OCI-LY7 (cell line): ENCODE measurements around the gene IDNK. TPM values are rescaled to one million over a fixed set of nuclear protein-coding genes. Genes with fewer than 3 reads are reported as not detected.

ENCODE experiments used
- Bru-seq: library from RNA; stranded (reverse); fragments of 400-500 nt; gene quantifications from one replicate; lab custom pipeline; 2021; lab: Mats Ljungman, UMichigan
- BruChase-seq, 2 experiments: library from RNA; stranded (reverse); fragments of 400-500 nt; gene quantifications; one replicate each; lab custom pipeline; 2021; lab: Mats Ljungman, UMichigan
- BruUV-seq: library from RNA; stranded (reverse); fragments of 400-500 nt; replicated peaks from 2 replicates; lab custom pipeline; 2021; lab: Mats Ljungman, UMichigan
- CTCF ChIA-PET: fragments of 300-600 bp; sonication (Branson Sonifier 250); formaldehyde crosslinking; loops from one replicate; lab custom pipeline; 2022; ENCODE audit warnings: antibody characterized with exemption; ENCODE audit not compliant: unreplicated experiment; lab: Charles Lee
- POLR2A ChIA-PET: fragments of 300-600 bp; sonication (Branson Sonifier 250); formaldehyde crosslinking; loops from one replicate; lab custom pipeline; 2022; ENCODE audit warnings: antibody characterized with exemption; lab: Charles Lee
- DNase-seq: peaks from one replicate; pipeline ENCODE4 v3.0.0-alpha.2; 2015; ENCODE audit warnings: low spot score
- H2AFZ ChIP-seq: fragments of 200-600 bp; sonication (generic), shearing (Covaris generic); 2 replicates; pipeline ENCODE4 v1.6.1; 2014; ENCODE audit warnings: mild to moderate bottlenecking, antibody characterized with exemption, low read length, moderate library complexity
- H3K27ac ChIP-seq: fragments of 200-600 bp; sonication (generic); 2 replicates; pipeline ENCODE4 v1.5.1; 2014; ENCODE audit warnings: mixed run types, low read depth, mild to moderate bottlenecking, moderate library complexity, low read length, inconsistent platforms; ENCODE audit not compliant: poor library complexity, severe bottlenecking
- H3K36me3 ChIP-seq: fragments of 200-600 bp; sonication (generic); 2 replicates; pipeline ENCODE4 v1.6.1; 2014; ENCODE audit warnings: mild to moderate bottlenecking, antibody characterized with exemption, low read length, moderate library complexity, mixed read lengths; ENCODE audit not compliant: insufficient read depth
- H3K4me1 ChIP-seq: fragments of 200-600 bp; sonication (generic); 2 replicates; pipeline ENCODE4 v1.5.1; 2014; ENCODE audit warnings: mild to moderate bottlenecking, low read length; ENCODE audit not compliant: insufficient read depth, poor library complexity, severe bottlenecking
- H3K4me2 ChIP-seq: fragments of 200-600 bp; sonication (generic); 2 replicates; pipeline ENCODE4 v1.6.1; 2014; ENCODE audit warnings: mild to moderate bottlenecking, low read length
- H3K4me3 ChIP-seq: fragments of 200-600 bp; sonication (generic); 2 replicates; pipeline ENCODE4 v1.5.1; 2014; ENCODE audit warnings: mild to moderate bottlenecking, low read depth, low read length; ENCODE audit not compliant: poor library complexity, severe bottlenecking
- H3K79me2 ChIP-seq: fragments of 200-600 bp; sonication (generic); 2 replicates; pipeline ENCODE4 v1.6.1; 2016; ENCODE audit warnings: low read depth, mild to moderate bottlenecking, low read length, moderate library complexity, mixed read lengths; ENCODE audit not compliant: insufficient read depth
- H3K9me2 ChIP-seq: fragments of 200-600 bp; sonication (generic); 2 replicates; pipeline ENCODE4 v1.6.1; 2016; ENCODE audit warnings: mild to moderate bottlenecking, low read length, mixed read lengths; ENCODE audit not compliant: insufficient read depth
- H3K9me3 ChIP-seq: fragments of 200-600 bp; sonication (generic); 2 replicates; pipeline ENCODE4 v1.6.1; 2014; ENCODE audit warnings: mild to moderate bottlenecking, mixed run types, low read length, mixed read lengths
- H4K20me1 ChIP-seq: fragments of 200-600 bp; sonication (generic); 2 replicates; pipeline ENCODE4 v1.6.1; 2014; ENCODE audit warnings: mild to moderate bottlenecking, antibody characterized with exemption, low read length, moderate library complexity, mixed read lengths; ENCODE audit not compliant: insufficient read depth
- EZH2phosphoT487 ChIP-seq: fragments of 200-600 bp; sonication (generic); IDR thresholded peaks from 2 replicates; pipeline ENCODE4 v1.6.1; 2018; ENCODE audit warnings: low read depth, borderline replicate concordance, mild to moderate bottlenecking, mixed run types, antibody characterized with exemption, low read length, moderate library complexity, mixed read lengths
- intact Hi-C: fragments of 100-400 bp; cut with micrococcal nuclease; formaldehyde crosslinking; loops from one replicate; pipeline ENCODE4 v1.10.0; 2022; ENCODE audit not compliant: unreplicated experiment
- long read RNA-seq: library from polyadenylated mRNA; stranded (forward); transcript quantifications from one replicate; pipeline ENCODE4 v2.0.0, GENCODE V29; 2022
- total RNA-seq, 2 experiments: library from RNA; depleted of rRNA in 1 of 2; stranded (reverse); fragments of >200 nt in 1 of 2; shearing (Covaris generic) in 1 of 2; gene quantifications; 2 replicates each; pipeline ENCODE4 v1.2.3, GENCODE V29; 2014 to 2022
- TF ChIP-seq, protein P1 (sequence below): fragments of 200-600 bp; sonication (generic); conservative IDR thresholded peaks from 2 replicates; pipeline ENCODE4 v1.5.1; 2014; ENCODE audit warnings: mild to moderate bottlenecking, antibody characterized with exemption, low read length, moderate library complexity, mixed read lengths

Gene IDNK
- total RNA-seq (2014; rRNA removed; shearing (Covaris generic)) (3.1 and 3.7 TPM in 2 replicates), total RNA-seq (2022) (8.2 and 8.7 TPM in 2 replicates), Bru-seq, nascent RNA (percentile 62 among the genes with signal in this experiment), BruChase-seq, experiment 1, labeled RNA remaining after a 6-hour chase (percentile 42 among the genes with signal in this experiment), BruChase-seq, experiment 2, labeled RNA remaining after a 2-hour chase (percentile 43 among the genes with signal in this experiment)
- long read RNA-seq, transcript IDNK-202 (5 exons, 692 nt): major isoform, 7 of 16 reads
- long read RNA-seq, partial matches to known transcripts: 0 of 16 reads
- long read RNA-seq, other reads (novel, unspliced or antisense): 8 of 16 reads

DNA sequence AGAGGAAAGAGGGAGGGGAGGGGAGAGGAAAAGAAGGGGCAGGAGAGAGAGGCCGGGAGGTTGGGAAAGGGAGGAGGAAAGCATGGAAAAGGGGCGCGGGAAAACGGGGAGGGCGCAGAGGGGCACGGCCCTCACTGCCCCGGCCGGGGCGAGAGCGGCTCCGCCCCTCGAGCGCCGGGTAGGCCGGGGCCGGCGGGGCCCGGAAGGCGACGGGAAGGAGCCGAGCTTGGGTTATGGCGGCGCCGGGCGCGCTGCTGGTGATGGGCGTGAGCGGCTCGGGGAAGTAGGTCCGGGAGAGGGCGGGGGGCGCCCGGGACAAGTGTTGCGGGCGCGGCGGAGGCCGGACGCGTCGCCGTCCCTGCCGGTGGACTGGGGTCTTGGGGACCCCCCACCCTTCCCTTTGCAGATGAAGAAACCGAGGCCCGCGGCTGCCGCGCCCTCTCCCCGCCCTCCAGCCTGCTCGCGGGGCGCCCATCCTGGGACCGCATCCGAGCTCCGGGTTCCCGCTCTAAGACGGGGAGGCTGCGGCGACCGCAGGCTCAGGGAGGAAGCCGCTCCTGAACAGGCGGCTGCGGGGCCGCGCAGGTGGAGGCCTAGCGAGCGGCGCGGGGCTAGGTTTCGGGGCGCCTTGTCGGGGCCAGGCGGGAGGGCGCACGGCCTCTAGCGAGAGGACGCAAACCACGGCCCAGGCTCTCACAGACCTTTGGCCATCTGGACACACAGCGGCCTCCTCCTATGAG lies at the start of gene IDNK:
Gene IDNK, plus strand, starts transcription at position 205 of the 740 bp plus-strand sequence. Its CDS starts 29 bp downstream, at position 234.
- no peaks in the 10 kb centered on the region for H3K9me2 ChIP-seq
- H3K9me3 ChIP-seq: no peaks in the 10 kb centered on the region
- BruUV-seq: no TSS peak
- ChIA-PET CTCF (interaction anchor here (0.6 kb wide), 1 partner anchor 9 kb away, joined by 6 read pairs; no protein-coding TSS in a partner anchor), POLR2A (interaction anchor here (0.7 to 4.3 kb wide), 7 partner anchors 10 to 85 kb away, joined by 3 to 19 read pairs (median 6); partner anchors contain the start of gene UBQLN1)
- H3K27ac ChIP-seq: peak within 1 kb of the TSS; percentile 56
- no peaks in the 10 kb centered on the region; the same call in 1 of the 2 replicates for H3K36me3 ChIP-seq
- H3K4me2 ChIP-seq: peak within 1 kb of the TSS; percentile 67
- peak within 1 kb of the TSS; percentile 92 for H2AFZ ChIP-seq
- H3K4me1 ChIP-seq: peaks cover 22% of the 10 kb centered on the region
- no peaks in the 10 kb centered on the region for H3K79me2 ChIP-seq
- DNase-seq: peak; percentile 77
- TF ChIP-seq, protein P1, sequence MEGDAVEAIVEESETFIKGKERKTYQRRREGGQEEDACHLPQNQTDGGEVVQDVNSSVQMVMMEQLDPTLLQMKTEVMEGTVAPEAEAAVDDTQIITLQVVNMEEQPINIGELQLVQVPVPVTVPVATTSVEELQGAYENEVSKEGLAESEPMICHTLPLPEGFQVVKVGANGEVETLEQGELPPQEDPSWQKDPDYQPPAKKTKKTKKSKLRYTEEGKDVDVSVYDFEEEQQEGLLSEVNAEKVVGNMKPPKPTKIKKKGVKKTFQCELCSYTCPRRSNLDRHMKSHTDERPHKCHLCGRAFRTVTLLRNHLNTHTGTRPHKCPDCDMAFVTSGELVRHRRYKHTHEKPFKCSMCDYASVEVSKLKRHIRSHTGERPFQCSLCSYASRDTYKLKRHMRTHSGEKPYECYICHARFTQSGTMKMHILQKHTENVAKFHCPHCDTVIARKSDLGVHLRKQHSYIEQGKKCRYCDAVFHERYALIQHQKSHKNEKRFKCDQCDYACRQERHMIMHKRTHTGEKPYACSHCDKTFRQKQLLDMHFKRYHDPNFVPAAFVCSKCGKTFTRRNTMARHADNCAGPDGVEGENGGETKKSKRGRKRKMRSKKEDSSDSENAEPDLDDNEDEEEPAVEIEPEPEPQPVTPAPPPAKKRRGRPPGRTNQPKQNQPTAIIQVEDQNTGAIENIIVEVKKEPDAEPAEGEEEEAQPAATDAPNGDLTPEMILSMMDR: no peak
- TF ChIP-seq EZH2phosphoT487: no peak
- H4K20me1 ChIP-seq: no peaks in the 10 kb centered on the region
- H3K4me3 ChIP-seq: peak within 1 kb of the TSS; percentile 72
- intact Hi-C loops: loop anchor here (1.0 to 5.0 kb wide), 2 partner anchors 84 to 194 kb away; partner anchors contain the start of genes GKAP1 and UBQLN1

DNA sequence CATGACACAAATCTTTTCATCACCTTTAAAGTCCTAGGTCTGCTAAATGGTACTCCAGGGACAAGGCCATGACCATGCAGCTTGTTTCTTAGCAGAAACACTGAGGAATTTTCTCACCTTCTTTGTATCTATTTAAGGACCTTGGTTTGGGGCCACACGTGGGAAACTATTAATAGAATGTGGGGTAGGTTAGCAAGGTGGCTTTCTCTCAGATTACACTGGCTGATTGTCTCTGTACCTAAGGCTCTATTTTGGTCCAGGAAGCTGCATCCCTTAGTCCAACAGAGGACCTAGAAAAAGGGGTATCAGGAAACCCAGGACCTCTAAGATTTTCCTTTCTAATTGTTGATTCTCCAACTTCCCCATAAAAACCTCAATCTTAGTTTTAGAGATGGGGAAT lies 48.5 kb upstream of the IDNK start:
- H4K20me1 ChIP-seq: no peaks in the 10 kb centered on the region
- no TSS peak for BruUV-seq
- no peak overlapping the region for H3K27ac ChIP-seq
- H3K9me2 ChIP-seq: no peaks in the 10 kb centered on the region
- no peaks in the 10 kb centered on the region for H3K4me1 ChIP-seq
- no peak overlapping the region for H2AFZ ChIP-seq
- ChIA-PET POLR2A (no interaction called here), CTCF (interaction anchor here (0.6 kb wide), 1 partner anchor 12 kb away, joined by 3 read pairs; no protein-coding TSS in a partner anchor)
- intact Hi-C loops: no loop called here
- H3K4me2 ChIP-seq: no peak overlapping the region
- no peak for TF ChIP-seq EZH2phosphoT487
- TF ChIP-seq, protein P1: no peak
- no peaks in the 10 kb centered on the region for H3K79me2 ChIP-seq
- no peaks in the 10 kb centered on the region for H3K36me3 ChIP-seq
- no peak for DNase-seq
- H3K4me3 ChIP-seq: no peak overlapping the region
- H3K9me3 ChIP-seq: no peaks in the 10 kb centered on the region; the same call in 1 of the 2 replicates
